ENCODE data around the gene PRKCH. TPM values are rescaled to one million over a fixed set of nuclear protein-coding genes. Genes with fewer than 3 reads are reported as not detected.

The PRKCH gene
- total RNA-seq, 1 donor from 2014 or later, result 282 TPM

GRCh38 chr14:61563162-61563511 lies 241.8 kb downstream of the PRKCH start:
- no peak for DNase-seq (ENCODE audit: low read depth, low spot score)

- no peak for DNase-seq (ENCODE audit: low read depth, low spot score)
Measured at GRCh38 chr14:61563880-61564617, 242.7 kb downstream of the PRKCH start.

GRCh38 chr14:61564618-61565091 lies 243.3 kb downstream of the PRKCH start:
- DNase-seq (ENCODE audit: low read depth, low spot score), result no peak

DNA sequence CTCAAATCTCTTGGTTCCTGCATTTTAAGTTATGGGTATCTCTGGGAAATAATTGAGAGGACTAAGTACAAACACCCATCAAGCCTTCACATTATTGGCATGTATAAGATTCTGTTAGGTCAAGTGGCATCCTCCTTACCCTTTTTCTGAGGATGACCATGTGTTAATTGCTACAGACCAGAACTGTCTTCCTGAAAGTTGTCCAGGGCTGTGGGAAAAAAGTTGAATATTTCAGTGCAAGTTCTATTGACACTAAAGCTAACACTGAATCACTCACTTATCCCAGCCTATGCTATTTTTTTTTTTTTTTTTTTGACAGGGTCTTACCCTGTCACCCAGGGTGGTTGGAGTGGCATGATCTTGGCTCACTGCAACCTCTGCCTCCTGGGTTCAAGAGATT lies 243.8 kb downstream of the PRKCH start:
- DNase-seq (ENCODE audit: low read depth, low spot score), result no peak

- peak; percentile 27 for DNase-seq (ENCODE audit: low read depth, low spot score)
Measured at GRCh38 chr14:61565836-61566536, 244.6 kb downstream of the PRKCH start.

DNA sequence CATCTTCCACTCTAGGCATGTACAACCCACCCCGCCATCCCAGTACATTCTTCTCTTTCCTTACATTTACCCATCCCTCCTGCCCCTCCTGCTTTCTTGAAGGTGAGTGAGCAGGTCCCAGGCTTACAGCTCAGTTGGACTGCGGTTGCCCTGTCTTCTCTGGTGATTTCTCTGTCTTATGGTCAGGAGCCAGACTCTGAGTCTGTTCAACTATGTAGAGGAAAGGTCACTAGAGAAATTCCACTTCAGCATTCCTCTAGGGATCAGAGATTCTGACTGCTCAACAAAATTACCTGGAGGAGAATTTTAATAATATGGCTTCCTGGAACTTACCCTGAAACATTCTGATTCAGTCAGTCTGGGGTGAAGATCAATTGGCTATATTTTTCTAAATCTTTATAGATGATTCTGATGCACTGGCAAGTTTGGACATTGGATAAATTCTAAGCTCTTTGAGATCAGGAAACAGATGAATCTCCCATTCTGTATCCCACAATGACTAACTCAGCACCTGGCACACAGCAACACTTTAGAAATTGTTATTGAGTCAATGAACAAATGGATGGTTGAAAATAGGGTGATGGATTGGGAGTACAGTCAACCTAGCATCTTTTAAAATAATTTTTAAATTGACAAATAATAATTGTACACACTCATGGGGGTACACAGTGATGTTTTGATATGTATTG lies 245.3 kb downstream of the PRKCH start:
- no peak for DNase-seq (ENCODE audit: low read depth, low spot score)

DNA sequence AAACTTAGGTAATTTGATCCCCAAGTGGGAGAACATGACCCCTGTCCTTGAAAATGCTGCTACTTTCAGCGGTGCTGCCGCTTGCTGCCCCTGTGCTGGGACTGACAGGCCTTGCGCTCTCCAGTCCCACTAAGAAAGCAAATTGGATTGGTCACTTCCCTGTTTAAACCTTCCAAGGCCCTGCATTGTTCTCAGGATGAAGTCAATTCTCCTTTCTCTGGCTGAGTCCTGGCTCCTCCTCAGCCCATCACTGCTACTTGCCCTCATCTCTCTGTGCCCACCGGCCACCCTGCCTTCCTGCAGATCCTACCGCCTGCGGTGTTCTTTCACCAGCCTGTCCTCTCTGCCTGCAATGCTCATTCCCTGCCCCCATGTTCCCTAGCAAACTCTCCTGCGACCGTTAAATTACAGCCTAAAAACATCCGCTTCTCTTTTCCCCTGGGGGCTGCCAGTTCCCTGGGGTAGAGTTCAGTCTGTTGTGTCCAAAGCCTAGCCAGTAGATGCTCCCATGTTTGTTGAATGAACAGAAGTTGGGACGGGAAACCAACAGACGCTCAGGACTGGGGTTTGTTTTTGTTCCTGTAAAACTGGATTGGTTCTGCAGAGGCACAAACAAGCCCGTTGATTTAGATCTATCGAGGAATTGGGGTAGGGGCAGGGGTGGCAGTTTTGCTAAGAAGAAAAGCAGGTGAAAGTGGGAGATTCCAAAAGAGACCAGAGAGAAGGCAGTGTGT lies 246.6 kb downstream of the PRKCH start:
- no peak for DNase-seq (ENCODE audit: low read depth, low spot score)

DNA sequence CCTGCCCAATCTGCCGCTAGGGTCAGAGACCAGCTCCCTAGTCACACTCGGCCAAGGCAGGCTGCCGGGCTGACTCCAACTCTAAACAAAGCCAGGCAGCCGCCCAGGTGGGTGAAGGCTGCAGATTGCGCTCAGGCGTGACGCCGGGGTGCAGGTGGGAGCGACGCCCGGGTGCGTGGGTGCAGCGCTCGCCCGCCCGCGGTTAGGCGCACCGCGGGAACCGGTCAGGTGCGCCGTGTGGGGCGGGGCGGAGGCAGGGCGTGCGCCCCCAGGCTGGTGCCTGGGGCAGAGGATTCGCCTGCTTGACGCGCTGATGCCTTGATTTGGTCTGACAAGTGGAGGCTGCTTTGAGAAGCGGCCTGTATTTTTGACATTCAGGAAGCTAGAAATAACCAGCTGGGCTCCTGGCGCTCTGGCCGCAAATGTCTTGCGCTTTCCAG lies 247.2 kb downstream of the PRKCH start:
- DNase-seq (ENCODE audit: low read depth, low spot score), result no peak

DNA sequence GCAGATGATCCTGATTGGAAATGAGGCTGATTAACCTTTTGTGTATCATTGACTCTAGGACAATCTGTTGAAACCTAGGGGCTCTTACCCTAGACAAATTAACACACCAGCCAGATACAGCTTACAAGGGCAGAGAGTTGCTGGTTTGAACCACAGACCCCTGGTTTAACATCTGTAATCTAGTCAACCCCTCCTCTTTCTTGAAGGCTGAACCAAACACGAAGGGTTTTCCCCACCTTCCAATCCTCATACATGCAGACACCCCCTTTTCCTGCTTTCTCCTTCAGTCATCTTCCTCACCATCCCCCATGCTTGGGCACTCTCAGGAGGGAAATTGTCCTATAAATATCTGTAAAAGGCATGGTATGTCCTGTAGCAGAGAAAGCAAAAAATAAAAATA lies 247.9 kb downstream of the PRKCH start:
- DNase-seq (ENCODE audit: low read depth, low spot score), result no peak

DNA sequence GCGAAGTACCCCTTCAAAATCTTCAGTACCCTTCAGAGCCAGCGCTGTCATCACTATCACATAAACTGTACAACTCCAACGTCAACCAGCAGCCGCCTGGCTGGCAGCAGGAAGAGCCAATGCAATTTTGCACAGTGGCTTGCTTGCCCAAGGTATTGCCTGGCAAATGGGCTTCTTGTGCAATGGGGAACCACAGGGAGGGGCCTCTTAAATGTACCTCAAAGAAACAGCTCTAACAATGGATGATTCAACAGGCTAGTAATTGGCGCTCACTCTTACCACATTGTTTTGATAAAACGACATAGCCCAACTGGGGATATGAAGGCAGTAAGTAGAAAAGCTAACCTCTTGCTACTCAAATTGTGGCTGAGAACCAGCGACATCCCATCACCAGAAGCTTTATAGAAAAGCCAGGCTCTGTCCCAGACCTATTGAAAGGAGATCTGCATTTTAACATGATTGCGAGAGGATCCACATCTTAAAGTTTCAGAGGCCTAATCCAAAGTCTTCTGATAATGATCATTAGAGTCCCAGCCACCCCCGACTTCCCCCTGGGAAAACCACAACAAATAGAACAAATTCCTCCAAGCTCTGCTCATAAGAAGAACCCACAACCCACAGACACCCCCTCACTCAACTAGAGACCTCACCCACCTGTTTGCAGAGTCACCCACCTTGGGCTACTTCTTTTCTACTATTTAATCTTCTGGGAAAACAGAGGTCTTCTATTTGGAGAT lies 248.6 kb downstream of the PRKCH start:
- no peak for DNase-seq (ENCODE audit: low read depth, low spot score)

- no peak for DNase-seq (ENCODE audit: low read depth, low spot score)
Measured at GRCh38 chr14:61570549-61571290, 249.3 kb downstream of the PRKCH start.

GRCh38 chr14:61571917-61572316 lies 250.5 kb downstream of the PRKCH start:
- DNase-seq (ENCODE audit: low read depth, low spot score), result no peak

DNA sequence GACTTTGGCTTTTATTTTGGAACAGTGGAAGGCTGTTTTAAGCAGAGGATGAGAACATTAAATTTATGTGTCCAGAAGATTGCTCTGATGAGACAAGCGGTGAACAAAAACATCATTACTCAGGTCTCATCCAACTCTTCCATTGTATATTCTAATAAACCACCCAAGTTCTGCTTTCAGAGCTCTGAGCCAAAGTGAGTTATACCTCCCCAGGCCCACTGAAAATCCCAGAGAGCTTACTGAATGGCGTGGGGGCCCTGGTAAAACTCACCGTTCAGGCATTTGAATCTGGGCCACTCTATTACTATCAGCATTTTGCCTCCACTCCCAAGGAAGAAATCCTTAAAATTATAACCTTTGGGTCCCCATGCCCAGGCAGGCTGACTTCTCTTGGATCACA lies 251.9 kb downstream of the PRKCH start:
- no peak for DNase-seq (ENCODE audit: low read depth, low spot score)

GRCh38 chr14:61573748-61574513 lies 252.6 kb downstream of the PRKCH start:
- no peak for DNase-seq (ENCODE audit: low read depth, low spot score)

DNA sequence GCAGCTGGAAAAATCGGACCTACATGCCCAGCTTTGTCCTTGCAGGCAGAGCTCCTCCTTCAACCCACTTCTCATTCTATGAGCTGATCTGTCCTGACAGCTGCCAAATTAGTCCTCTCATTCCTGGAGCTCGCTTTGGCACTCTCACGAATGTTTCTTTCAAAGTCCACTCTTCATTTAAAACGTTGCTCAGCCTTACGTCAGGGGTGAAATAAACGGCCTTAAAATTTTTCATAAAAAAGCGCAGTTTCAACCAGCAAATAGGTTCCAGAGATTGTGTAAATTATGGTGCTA lies 253.1 kb downstream of the PRKCH start:
- DNase-seq (ENCODE audit: low read depth, low spot score), result no peak

DNA sequence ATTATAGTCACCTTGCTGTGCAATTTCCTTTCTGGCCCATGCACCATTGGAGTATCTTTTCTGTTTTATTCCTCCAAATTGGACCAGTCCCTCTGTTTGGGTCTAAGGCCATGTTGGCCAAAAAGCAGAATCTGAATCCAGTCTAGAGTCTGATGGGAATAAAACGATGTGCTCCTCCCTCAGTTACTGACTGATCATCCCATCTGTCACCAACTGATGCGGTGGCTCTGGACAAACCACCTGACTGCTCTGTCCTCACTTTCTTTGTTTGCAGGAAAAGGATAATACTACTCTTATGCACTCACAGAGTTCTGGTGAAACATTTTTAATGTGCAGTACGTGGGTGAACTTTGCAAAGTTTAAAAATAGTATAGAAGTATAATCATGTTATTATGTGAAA lies 253.7 kb downstream of the PRKCH start:
- no peak for DNase-seq (ENCODE audit: low read depth, low spot score)

GRCh38 chr14:61575551-61576150 lies 254.3 kb downstream of the PRKCH start:
- no peak for DNase-seq (ENCODE audit: low read depth, low spot score)

GRCh38 chr14:61577506-61577931 lies 256.1 kb downstream of the PRKCH start:
- no peak for DNase-seq (ENCODE audit: low read depth, low spot score)

DNA sequence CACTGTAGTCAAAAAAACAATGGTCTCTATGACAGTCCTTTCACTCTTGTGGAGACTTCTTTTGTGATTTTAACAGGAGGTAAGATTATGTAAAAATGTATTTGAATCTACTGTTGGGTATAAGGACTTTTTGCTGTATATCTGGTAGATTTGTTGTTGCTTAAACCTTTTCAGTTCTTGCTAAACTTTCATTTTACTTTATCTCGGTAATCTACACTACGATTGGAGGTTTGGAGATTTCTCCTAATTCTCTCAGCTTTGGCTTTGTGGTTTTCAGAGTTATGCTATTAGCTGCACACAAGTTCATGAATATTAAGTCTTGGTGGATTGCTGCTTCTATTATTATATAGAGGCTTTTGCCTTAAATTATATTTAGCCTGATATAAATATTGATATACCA lies 257.4 kb downstream of the PRKCH start:
- no peak for DNase-seq (ENCODE audit: low read depth, low spot score)
